Naive thymus-derived CD4-positive, alpha-beta T cell (primary cell): ENCODE measurements around the gene CBY1. TPM values are rescaled to one million over a fixed set of nuclear protein-coding genes. Genes with fewer than 3 reads are reported as not detected.

Source experiments
- ATAC-seq: fragments of 150-1000 bp; cut with Tn5 transposase; 2 replicates; pipeline ENCODE4 v1.10.0; 2021; ENCODE audit warnings: mild to moderate bottlenecking, moderate library complexity
- CTCF ChIA-PET: fragments of 350-600 bp; sonication (Branson Sonifier 250); formaldehyde crosslinking; loops from one replicate; lab custom pipeline; 2021; ENCODE audit warnings: antibody characterized with exemption; lab: Charles Lee
- POLR2A ChIA-PET: fragments of 350-600 bp; sonication (Branson Sonifier 250); formaldehyde crosslinking; loops from one replicate; lab custom pipeline; 2021; ENCODE audit warnings: antibody characterized with exemption, inconsistent platforms; lab: Charles Lee
- DNase-seq, 9 donors: peaks; one replicate each; pipeline versions ENCODE4 v3.0.0 to v3.0.0-alpha.2; 2020 to 2022; ENCODE audit warnings: mixed read lengths in 1 of 9
- H3K27ac ChIP-seq: one replicate; pipeline ENCODE4 v1.7.0; 2013; ENCODE audit warnings: mild to moderate bottlenecking, low read depth, low read length, moderate library complexity
- H3K27me3 ChIP-seq, 2 donors: one replicate each; pipeline ENCODE4 v1.7.0; 2013; ENCODE audit warnings: low read length in 2 of 2, mild to moderate bottlenecking in 2 of 2, moderate library complexity in 2 of 2; ENCODE audit not compliant: control insufficient read depth in 2 of 2, insufficient read depth in 2 of 2
- H3K36me3 ChIP-seq, 3 experiments: 1 replicate in 2 of 3; 2 replicates in 1 of 3; pipeline ENCODE4 v1.7.0; 2013; ENCODE audit warnings: low read length in 3 of 3, mild to moderate bottlenecking in 3 of 3, moderate library complexity in 1 of 3; ENCODE audit not compliant: insufficient read depth in 3 of 3, control insufficient read depth in 2 of 3
- H3K4me1 ChIP-seq, 2 donors: one replicate each; pipeline ENCODE4 v1.7.0; 2013; ENCODE audit warnings: low read length in 2 of 2, mild to moderate bottlenecking in 2 of 2, moderate library complexity in 1 of 2; ENCODE audit not compliant: control insufficient read depth in 2 of 2, insufficient read depth in 2 of 2
- H3K4me3 ChIP-seq: 2 replicates; pipeline ENCODE4 v1.7.0; 2013; ENCODE audit warnings: mild to moderate bottlenecking, low read length
- H3K9me3 ChIP-seq, 3 experiments: 1 replicate in 2 of 3; 2 replicates in 1 of 3; pipeline ENCODE4 v1.7.0; 2013; ENCODE audit warnings: low read length in 3 of 3; ENCODE audit not compliant: control insufficient read depth in 2 of 3
- H3K27ac Mint-ChIP-seq, 9 donors: one replicate each; pipeline ENCODE4 v1.8.0; 2020 to 2022; ENCODE audit warnings: mixed read lengths in 9 of 9, mild to moderate bottlenecking in 8 of 9, moderate library complexity in 5 of 9, inconsistent platforms in 2 of 9
- H3K27me3 Mint-ChIP-seq, 5 donors: one replicate each; pipeline ENCODE4 v1.8.0; 2021 to 2022; ENCODE audit warnings: mixed read lengths in 5 of 5, mild to moderate bottlenecking in 1 of 5
- H3K36me3 Mint-ChIP-seq, 5 donors: one replicate each; pipeline ENCODE4 v1.8.0; 2020 to 2022; ENCODE audit warnings: mixed read lengths in 5 of 5, mild to moderate bottlenecking in 3 of 5, inconsistent platforms in 1 of 5
- H3K4me1 Mint-ChIP-seq, 7 donors: one replicate each; pipeline ENCODE4 v1.8.0; 2020 to 2022; ENCODE audit warnings: mixed read lengths in 7 of 7, mild to moderate bottlenecking in 3 of 7, inconsistent platforms in 1 of 7
- H3K4me3 Mint-ChIP-seq, 10 donors: one replicate each; pipeline ENCODE4 v1.8.0; 2020 to 2022; ENCODE audit warnings: mild to moderate bottlenecking in 10 of 10, mixed read lengths in 10 of 10, moderate library complexity in 6 of 10, inconsistent platforms in 2 of 10
- H3K9me3 Mint-ChIP-seq, 11 donors: one replicate each; pipeline ENCODE4 v1.8.0; 2020 to 2022; ENCODE audit warnings: mixed read lengths in 11 of 11, mild to moderate bottlenecking in 4 of 11, inconsistent platforms in 1 of 11, moderate library complexity in 1 of 11
- intact Hi-C, 2 donors: fragments of 100-400 bp; cut with micrococcal nuclease; formaldehyde crosslinking; loops; one replicate each; pipeline ENCODE4 v1.15.1; 2023
- polyA plus RNA-seq, 2 donors: library from polyadenylated mRNA; unstranded; fragments of 300-500 nt; fragmentation: Illumina TruSeq; gene quantifications; one replicate each; pipeline ENCODE4 v1.2.3, GENCODE V29; 2021
- total RNA-seq, 6 experiments: library from RNA in 5 of 6; stranded (reverse) in 5 of 6; gene quantifications; 1 replicate in 5 of 6; 2 replicates in 1 of 6; pipeline ENCODE4 v1.2.3 and lab custom pipeline; 2021 to 2026

CBY1 gene
- total and polyA plus RNA-seq, 7 experiments from 2014 or later = 8.1 to 39.9 (median 12.7) TPM

DNA sequence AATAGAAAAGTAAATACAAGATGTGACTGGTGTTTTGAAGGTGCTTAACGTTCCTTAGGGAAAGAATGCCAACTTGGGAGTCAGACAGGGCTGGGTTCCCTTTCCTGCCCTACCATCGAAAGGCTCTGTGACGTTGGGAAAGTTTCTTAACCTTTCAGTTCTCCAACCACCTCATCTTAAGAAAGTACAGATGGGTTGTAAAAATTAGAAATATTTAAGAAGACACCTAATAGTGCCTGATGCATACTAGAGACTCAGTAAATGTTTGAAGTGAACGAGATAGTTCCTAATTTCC is 50.4 kb downstream of the CBY1 start:
- intact Hi-C loops = loop anchor here (2.0 to 10.0 kb wide), 7 partner anchors 164 to 695 kb away; partner anchors contain the start of genes APOBEC3B (in 1 of the 2), CBX7 (in 1 of the 2), CSNK1E (in 1 of the 2) and MAFF (in 1 of the 2)
- DNase-seq (no peak), ATAC-seq (no peak)
- H3K4me1 ChIP-seq = peaks cover 31 to 38% of the 10 kb centered on the region in 2 donors
- peak overlapping the region; percentile 71 to 98 (median 93) for H3K4me3 Mint-ChIP-seq
- H3K4me1 Mint-ChIP-seq = peaks cover 39 to 65% (median 60%) of the 10 kb centered on the region in 7 donors
- H3K36me3 Mint-ChIP-seq = peaks cover 0 to 14% (median 9%) of the 10 kb centered on the region in 5 donors
- H3K9me3 Mint-ChIP-seq = no peaks in the 10 kb centered on the region
- H3K36me3 ChIP-seq = peaks cover 0 to 21% (median 0%) of the 10 kb centered on the region in 3 experiments
- no peaks in the 10 kb centered on the region for H3K27me3 Mint-ChIP-seq
- peak overlapping the region; percentile 80 for H3K4me3 ChIP-seq
- POLR2A ChIA-PET = interaction anchor here (0.7 to 4.1 kb wide), 12 partner anchors 8 to 1323 kb away, joined by 3 to 64 read pairs (median 4); partner anchors contain the start of genes SUN2 and TOMM22
- peak overlapping the region; percentile 90 for H3K27ac ChIP-seq
- CTCF ChIA-PET = interaction anchor here (1.3 kb wide), 1 partner anchor 59 kb away, joined by 4 read pairs; no protein-coding TSS in a partner anchor
- peak overlapping the region; percentile 80 to 95 (median 91) for H3K27ac Mint-ChIP-seq
- H3K27me3 ChIP-seq = no peaks in the 10 kb centered on the region
- H3K9me3 ChIP-seq = no peaks in the 10 kb centered on the region

DNA sequence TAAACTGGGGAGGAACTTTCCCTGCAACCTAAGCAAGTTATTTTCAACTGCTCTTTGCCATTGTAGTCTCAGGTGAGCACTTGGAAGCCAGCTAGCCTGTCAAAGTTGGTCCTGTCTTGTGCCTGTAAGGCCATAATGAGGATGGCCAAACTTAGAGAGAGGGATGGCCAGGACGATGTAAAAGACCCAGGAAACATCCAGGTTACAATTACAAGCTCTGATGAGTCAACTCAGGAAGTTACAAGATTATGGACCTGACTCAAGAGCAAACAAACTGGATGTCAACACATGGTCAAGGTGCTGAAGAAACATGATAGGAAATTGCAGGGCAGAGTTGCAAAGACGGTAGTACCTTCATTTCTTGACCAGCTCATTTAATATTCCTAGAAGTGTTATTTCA is 50.9 kb downstream of the CBY1 start:
- Histone ChIP-seq H3K4me1 (peaks cover 28 to 37% of the 10 kb centered on the region in 2 donors), H3K9me3 (no peaks in the 10 kb centered on the region), H3K27ac (peak overlapping the region; percentile 90), H3K4me3 (peak overlapping the region; percentile 80), H3K36me3 (peaks cover 0 to 21% (median 0%) of the 10 kb centered on the region in 3 experiments), H3K27me3 (no peaks in the 10 kb centered on the region)
- intact Hi-C loops = loop anchor here (2.0 to 10.0 kb wide), 7 partner anchors 163 to 695 kb away; partner anchors contain the start of genes APOBEC3B (in 1 of the 2), CBX7 (in 1 of the 2), CSNK1E (in 1 of the 2) and MAFF (in 1 of the 2)
- POLR2A ChIA-PET = interaction anchor here (0.7 to 4.1 kb wide), 12 partner anchors 11 to 46 kb away, joined by 3 to 64 read pairs (median 3); partner anchors contain the start of genes SUN2 and TOMM22
- Mint-ChIP-seq H3K36me3 (peaks cover 0 to 14% (median 12%) of the 10 kb centered on the region in 5 donors), H3K4me3 (peak overlapping the region; percentile 71 to 98 (median 93)), H3K9me3 (no peaks in the 10 kb centered on the region), H3K27me3 (no peaks in the 10 kb centered on the region), H3K4me1 (peaks cover 44 to 70% (median 65%) of the 10 kb centered on the region in 7 donors), H3K27ac (peak overlapping the region; percentile 80 to 95 (median 91))
- ATAC-seq (no peak), DNase-seq (no peak)
- CTCF ChIA-PET = interaction anchor here (0.7 to 1.6 kb wide), 5 partner anchors 18 to 59 kb away, joined by 3 to 5 read pairs (median 4); partner anchors contain the start of gene TOMM22

DNA sequence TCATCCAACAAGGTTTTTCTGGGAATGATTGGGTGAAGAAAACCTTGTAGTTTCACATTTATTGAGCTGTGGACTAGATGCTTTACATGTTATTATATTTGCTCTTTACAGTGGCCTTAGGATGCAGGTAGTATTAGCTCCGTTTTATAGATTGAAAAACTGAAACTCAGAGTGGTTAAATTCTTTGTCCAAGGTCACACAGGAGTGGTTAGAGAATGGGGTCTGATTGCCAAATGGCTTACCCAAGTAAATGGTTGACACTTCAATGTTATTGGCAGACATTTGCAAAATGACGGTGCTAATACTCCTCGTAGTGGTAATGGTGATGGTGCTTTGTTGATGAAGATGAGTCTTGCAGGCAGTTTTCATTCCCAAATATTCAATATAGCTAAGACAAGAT is 51.5 kb downstream of the CBY1 start:
- ChIA-PET CTCF (interaction anchor here (0.6 to 1.6 kb wide), 6 partner anchors 17 to 182 kb away, joined by 3 to 5 read pairs (median 4); partner anchors contain the start of gene TOMM22), POLR2A (interaction anchor here (0.7 to 4.1 kb wide), 8 partner anchors 17 to 46 kb away, joined by 3 to 64 read pairs (median 3); partner anchors contain the start of genes SUN2 and TOMM22)
- Histone ChIP-seq H3K27me3 (no peaks in the 10 kb centered on the region), H3K4me3 (peak overlapping the region; percentile 80), H3K9me3 (no peaks in the 10 kb centered on the region), H3K36me3 (peaks cover 0 to 21% (median 0%) of the 10 kb centered on the region in 3 experiments), H3K4me1 (peaks cover 28 to 42% of the 10 kb centered on the region in 2 donors), H3K27ac (no peak overlapping the region)
- peaks cover 0 to 14% (median 12%) of the 10 kb centered on the region in 5 donors for H3K36me3 Mint-ChIP-seq
- DNase-seq (no peak), ATAC-seq (no peak)
- peaks cover 46 to 76% (median 71%) of the 10 kb centered on the region in 7 donors for H3K4me1 Mint-ChIP-seq
- intact Hi-C loops = loop anchor here (2.0 to 10.0 kb wide), 7 partner anchors 163 to 694 kb away; partner anchors contain the start of genes APOBEC3B (in 1 of the 2), CBX7 (in 1 of the 2), CSNK1E (in 1 of the 2) and MAFF (in 1 of the 2)
- H3K9me3 Mint-ChIP-seq = no peaks in the 10 kb centered on the region
- peak overlapping the region; percentile 48 to 98 (median 92) for H3K4me3 Mint-ChIP-seq
- peak overlapping the region in 8 of 9 donors; percentile 6 to 91 (median 54) for H3K27ac Mint-ChIP-seq
- H3K27me3 Mint-ChIP-seq = no peaks in the 10 kb centered on the region

DNA sequence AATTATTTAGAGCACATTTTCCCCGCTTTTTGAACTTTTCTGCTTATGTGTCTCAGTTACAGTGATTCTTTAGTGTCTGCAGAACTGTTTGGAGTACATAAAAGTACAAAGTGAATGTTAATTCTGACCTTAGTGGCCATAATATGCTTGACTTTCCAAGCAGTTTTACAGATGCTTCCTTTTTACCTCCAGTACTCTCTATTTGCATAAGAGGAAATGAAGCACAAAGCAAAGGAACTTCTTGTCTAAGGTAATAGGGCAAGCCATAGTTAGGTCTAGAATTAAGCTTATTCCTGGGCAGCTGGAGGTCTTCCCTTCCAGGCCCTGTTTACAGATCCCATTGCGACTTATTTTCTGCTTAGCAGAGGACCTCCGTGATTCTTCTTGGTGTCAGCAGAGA is 52.9 kb downstream of the CBY1 start:
- no peak overlapping the region for H3K4me3 ChIP-seq
- intact Hi-C loops = loop anchor here (5.0 to 10.0 kb wide), 6 partner anchors 275 to 693 kb away; partner anchors contain the start of genes APOBEC3B (in 1 of the 2), CBX7 (in 1 of the 2), CSNK1E (in 1 of the 2) and MAFF (in 1 of the 2)
- H3K36me3 ChIP-seq = peaks cover 0 to 21% (median 0%) of the 10 kb centered on the region in 3 experiments
- peaks cover 33 to 42% of the 10 kb centered on the region in 2 donors for H3K4me1 ChIP-seq
- Mint-ChIP-seq H3K4me3 (peak overlapping the region in 9 of 10 donors; percentile 32 to 84 (median 60)), H3K9me3 (no peaks in the 10 kb centered on the region), H3K4me1 (peaks cover 58 to 84% (median 82%) of the 10 kb centered on the region in 7 donors), H3K36me3 (peaks cover 0 to 15% (median 13%) of the 10 kb centered on the region in 5 donors), H3K27ac (peak overlapping the region in 6 of 9 donors; percentile 3 to 88 (median 68)), H3K27me3 (no peaks in the 10 kb centered on the region)
- ATAC-seq = no peak
- DNase-seq = no peak
- H3K9me3 ChIP-seq = no peaks in the 10 kb centered on the region
- ChIA-PET CTCF (interaction anchor here (0.6 to 0.9 kb wide), 3 partner anchors 28 to 433 kb away, joined by 3 read pairs; no protein-coding TSS in a partner anchor), POLR2A (interaction anchor here (0.8 to 1.6 kb wide), 7 partner anchors 11 to 49 kb away, joined by 3 to 8 read pairs (median 4); no protein-coding TSS in a partner anchor)
- H3K27me3 ChIP-seq = no peaks in the 10 kb centered on the region
- H3K27ac ChIP-seq = no peak overlapping the region

DNA sequence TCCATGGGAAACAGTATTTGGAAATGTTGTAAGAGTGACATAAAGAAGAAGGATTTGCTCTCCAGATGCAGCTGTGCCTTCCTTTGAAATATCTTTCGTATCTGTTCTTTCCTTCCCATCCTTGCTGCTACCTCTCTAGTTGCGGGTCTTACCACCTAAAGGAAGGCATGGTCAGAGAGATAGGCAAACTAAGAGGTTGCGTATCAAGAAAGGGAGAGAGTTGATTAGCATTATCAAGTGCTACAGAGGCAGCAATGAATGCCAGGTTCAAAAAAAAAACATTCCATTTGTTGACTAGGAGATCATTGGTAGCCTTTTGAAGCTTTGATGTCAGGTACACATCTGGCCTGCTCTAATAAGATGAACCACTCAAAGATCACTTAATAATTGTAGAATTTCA is 53.9 kb downstream of the CBY1 start:
- intact Hi-C loops = no loop called here
- H3K4me3 Mint-ChIP-seq = no peak overlapping the region
- Histone ChIP-seq H3K27me3 (no peaks in the 10 kb centered on the region), H3K36me3 (peaks cover 0 to 24% (median 0%) of the 10 kb centered on the region in 3 experiments), H3K4me1 (peaks cover 23 to 34% of the 10 kb centered on the region in 2 donors), H3K27ac (no peak overlapping the region), H3K4me3 (no peak overlapping the region), H3K9me3 (no peaks in the 10 kb centered on the region)
- DNase-seq = no peak
- no peaks in the 10 kb centered on the region for H3K9me3 Mint-ChIP-seq
- ChIA-PET CTCF (interaction anchor here (0.7 to 1.0 kb wide), 2 partner anchors 15 to 370 kb away, joined by 3 read pairs; no protein-coding TSS in a partner anchor), POLR2A (interaction anchor here (1.0 to 1.6 kb wide), 4 partner anchors 13 to 44 kb away, joined by 3 to 4 read pairs (median 4); no protein-coding TSS in a partner anchor)
- peaks cover 68 to 87% (median 85%) of the 10 kb centered on the region in 7 donors for H3K4me1 Mint-ChIP-seq
- peak overlapping the region in 2 of 9 donors; percentile 17 to 32 for H3K27ac Mint-ChIP-seq
- no peaks in the 10 kb centered on the region for H3K27me3 Mint-ChIP-seq
- no peak for ATAC-seq
- peaks cover 0 to 15% (median 13%) of the 10 kb centered on the region in 5 donors for H3K36me3 Mint-ChIP-seq

DNA sequence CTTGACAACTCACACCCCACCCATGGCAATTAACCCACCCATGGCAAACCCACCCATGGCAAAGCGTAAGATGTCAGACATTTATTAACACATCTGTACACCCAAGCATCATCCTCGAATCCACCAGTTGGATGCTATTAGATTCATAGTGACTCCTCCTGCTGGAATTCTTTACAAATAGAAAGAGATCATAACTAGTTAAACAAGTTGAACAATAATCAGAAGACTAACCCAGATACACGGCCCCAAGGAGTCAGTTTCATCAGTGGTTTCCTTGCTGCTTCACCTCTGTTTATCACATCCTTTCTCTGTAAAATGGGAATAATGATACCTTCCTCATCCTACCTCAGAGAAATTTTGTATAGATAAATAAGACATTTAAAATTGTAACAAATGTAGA is 54.4 kb downstream of the CBY1 start:
- ChIA-PET POLR2A (interaction anchor here (1.5 to 1.6 kb wide), 2 partner anchors 14 to 22 kb away, joined by 4 read pairs; no protein-coding TSS in a partner anchor), CTCF (interaction anchor here (0.7 to 1.0 kb wide), 2 partner anchors 14 to 370 kb away, joined by 3 read pairs; no protein-coding TSS in a partner anchor)
- peak overlapping the region in 5 of 9 donors; percentile 9 to 65 (median 32) for H3K27ac Mint-ChIP-seq

More for the DNA sequence above, 54.4 kb downstream of the CBY1 start:
- no peak for ATAC-seq
- Mint-ChIP-seq H3K36me3 (peaks cover 0 to 15% (median 13%) of the 10 kb centered on the region in 5 donors), H3K4me1 (peaks cover 69 to 92% (median 86%) of the 10 kb centered on the region in 7 donors), H3K9me3 (no peaks in the 10 kb centered on the region), H3K27me3 (no peaks in the 10 kb centered on the region), H3K4me3 (no peak overlapping the region)
- intact Hi-C loops = no loop called here
- H3K9me3 ChIP-seq = no peaks in the 10 kb centered on the region
- no peaks in the 10 kb centered on the region for H3K27me3 ChIP-seq
- no peak overlapping the region for H3K4me3 ChIP-seq
- DNase-seq = no peak
- peaks cover 0 to 29% (median 2%) of the 10 kb centered on the region in 3 experiments for H3K36me3 ChIP-seq
- H3K27ac ChIP-seq = no peak overlapping the region
- peaks cover 23 to 34% of the 10 kb centered on the region in 2 donors for H3K4me1 ChIP-seq
